HEK293T (cell line): ENCODE measurements around the gene ARVCF.

Experiments
- ARNT ChIP-seq: fragments of 450-650 bp; IDR thresholded peaks from 2 replicates; pipeline ENCODE4 v1.6.1; 2017; ENCODE audit warnings: mild to moderate bottlenecking
- BHLHE40 ChIP-seq: fragments of 450-650 bp; IDR thresholded peaks from 2 replicates; pipeline ENCODE4 v1.6.1; 2016; ENCODE audit warnings: mild to moderate bottlenecking, moderate library complexity, borderline replicate concordance
- CTBP1 ChIP-seq: fragments of 450-650 bp; IDR thresholded peaks from 2 replicates; pipeline ENCODE4 v1.6.1; 2016; ENCODE audit warnings: borderline replicate concordance
- ELF4 ChIP-seq: fragments of 450-650 bp; IDR thresholded peaks from 2 replicates; pipeline ENCODE4 v1.6.1; 2017; ENCODE audit warnings: antibody characterized with exemption
- FOXA1 ChIP-seq: fragments of 450-650 bp; IDR thresholded peaks from 2 replicates; pipeline ENCODE4 v1.6.1; 2016; ENCODE audit warnings: mild to moderate bottlenecking
- FOXK2 ChIP-seq: fragments of 450-650 bp; IDR thresholded peaks from 2 replicates; pipeline ENCODE4 v1.6.1; 2016; ENCODE audit warnings: mild to moderate bottlenecking
- FOXM1 ChIP-seq: fragments of 450-650 bp; IDR thresholded peaks from 2 replicates; pipeline ENCODE4 v1.6.1; 2017; ENCODE audit warnings: mild to moderate bottlenecking, borderline replicate concordance
- NFRKB ChIP-seq: fragments of 450-650 bp; IDR thresholded peaks from 2 replicates; pipeline ENCODE4 v1.6.1; 2016; ENCODE audit warnings: mild to moderate bottlenecking, moderate library complexity
- PKNOX1 ChIP-seq: fragments of 450-650 bp; IDR thresholded peaks from 2 replicates; pipeline ENCODE4 v1.6.1; 2016
- SP1 ChIP-seq: fragments of 450-650 bp; IDR thresholded peaks from 2 replicates; pipeline ENCODE4 v1.6.1; 2017
- SUZ12 ChIP-seq: fragments of 450-650 bp; IDR thresholded peaks from 2 replicates; pipeline ENCODE4 v1.6.1; 2016; ENCODE audit warnings: mild to moderate bottlenecking
- ZNF384 ChIP-seq: fragments of 450-650 bp; IDR thresholded peaks from 2 replicates; pipeline ENCODE4 v1.6.1; 2016

DNA sequence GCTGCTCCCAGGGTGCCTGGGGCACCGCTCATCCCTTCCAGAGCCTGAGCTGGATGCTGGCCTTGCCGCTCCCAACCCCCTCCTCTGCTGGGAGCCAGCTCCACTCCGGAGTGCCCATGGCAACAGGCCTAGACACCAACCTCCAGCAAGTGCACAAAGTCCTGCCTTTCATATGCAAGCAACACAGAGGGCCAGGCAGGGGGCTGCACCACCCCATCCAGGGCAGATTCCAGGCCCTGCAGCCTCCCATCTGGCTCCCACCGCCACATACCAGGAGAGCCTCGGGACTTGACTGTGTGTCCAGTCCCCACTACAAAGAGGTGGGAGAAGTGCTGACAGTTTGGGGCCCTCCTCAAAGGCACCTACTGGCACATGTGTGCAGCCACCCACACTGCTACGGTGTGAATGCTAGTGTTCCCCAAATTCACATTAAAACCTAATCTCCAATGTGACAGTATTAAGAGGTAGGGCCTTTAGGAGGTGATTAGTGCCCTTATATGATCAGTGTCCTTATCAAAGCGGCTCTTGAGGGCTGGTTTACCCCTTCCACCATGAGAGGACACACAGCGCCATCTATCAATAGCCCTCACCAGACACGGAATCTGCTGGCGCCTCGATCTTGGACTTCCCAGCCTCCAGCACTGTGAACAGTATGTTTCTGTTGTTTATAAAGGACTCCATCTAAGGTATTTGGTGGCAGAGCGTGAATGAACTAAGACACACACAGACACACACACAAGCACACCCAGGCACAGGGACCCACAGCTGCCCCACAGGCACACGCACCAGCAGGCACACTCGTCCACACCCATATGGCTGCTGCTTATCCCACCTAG lies 16.2 kb downstream of the ARVCF start:
- TF ChIP-seq FOXM1 (no peak), FOXA1 (no peak), BHLHE40 (no peak), PKNOX1 (no peak), NFRKB (no peak), CTBP1 (no peak), SUZ12 (no peak), ZNF384 (no peak), SP1 (no peak), ELF4 (no peak), ARNT (no peak), FOXK2 (no peak)
